ENCODE data around the gene HDGF. TPM values are rescaled to one million over a fixed set of nuclear protein-coding genes. Genes with fewer than 3 reads are reported as not detected.

The HDGF gene
- total and polyA plus RNA-seq, 4 donors = 41.7 to 148 (median 119) TPM

DNA sequence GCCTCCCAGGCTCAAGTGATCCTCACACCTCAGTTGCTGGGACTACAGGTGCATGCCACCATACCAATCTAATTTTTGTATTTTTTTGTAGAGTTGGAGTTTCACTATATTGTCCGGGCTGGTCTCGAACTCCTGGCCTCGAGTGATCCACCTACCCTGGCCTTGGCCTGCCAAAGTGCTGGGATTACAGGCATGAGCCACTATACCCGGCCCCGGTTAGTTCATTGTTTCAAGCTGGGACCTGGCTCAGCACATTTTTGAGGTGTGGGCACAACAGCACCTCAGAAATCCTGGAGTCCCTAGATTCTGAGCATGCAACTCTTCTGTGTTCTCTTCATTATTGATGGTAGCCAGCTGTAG, 43.9 kb upstream of the HDGF start:
- Histone ChIP-seq H3K4me1 (ENCODE audit: control insufficient read depth in 4 of 4, insufficient read depth in 4 of 4, low read length in 3 of 4) (no peaks in the 10 kb centered on the region), H3K4me3 (ENCODE audit: low read depth in 1 of 3, low read length in 3 of 3) (no peak overlapping the region), H3K9me3 (ENCODE audit: control insufficient read depth in 4 of 4, low read length in 3 of 4) (no peaks in the 10 kb centered on the region), H3K27ac (ENCODE audit: low read depth in 1 of 2, low read length in 2 of 2) (no peak overlapping the region), H3K36me3 (ENCODE audit: control insufficient read depth in 4 of 4, insufficient read depth in 3 of 4, low read depth in 1 of 4, low read length in 3 of 4) (peaks cover 18 to 81% (median 66%) of the 10 kb centered on the region in 4 donors), H3K27me3 (ENCODE audit: control insufficient read depth in 4 of 4, insufficient read depth in 4 of 4, low read length in 3 of 4) (no peaks in the 10 kb centered on the region), H3K9ac (ENCODE audit: low read depth in 1 of 2, low read length in 2 of 2) (no peak overlapping the region)
- TF ChIP-seq RAD21 (IDR thresholded peaks at IDR 0.05) (no peak), SP1 (IDR thresholded peaks at IDR 0.05) (no peak), YY1 (IDR thresholded peaks at IDR 0.05) (no peak), JUND (IDR thresholded peaks at IDR 0.05) (no peak), TAF1 (conservative IDR thresholded peaks at IDR 0.05) (no peak)
- no peak for DNase-seq (ENCODE audit: low spot score)
- 95% methylated on average over 5 of the region's 5 CpGs for WGBS

DNA sequence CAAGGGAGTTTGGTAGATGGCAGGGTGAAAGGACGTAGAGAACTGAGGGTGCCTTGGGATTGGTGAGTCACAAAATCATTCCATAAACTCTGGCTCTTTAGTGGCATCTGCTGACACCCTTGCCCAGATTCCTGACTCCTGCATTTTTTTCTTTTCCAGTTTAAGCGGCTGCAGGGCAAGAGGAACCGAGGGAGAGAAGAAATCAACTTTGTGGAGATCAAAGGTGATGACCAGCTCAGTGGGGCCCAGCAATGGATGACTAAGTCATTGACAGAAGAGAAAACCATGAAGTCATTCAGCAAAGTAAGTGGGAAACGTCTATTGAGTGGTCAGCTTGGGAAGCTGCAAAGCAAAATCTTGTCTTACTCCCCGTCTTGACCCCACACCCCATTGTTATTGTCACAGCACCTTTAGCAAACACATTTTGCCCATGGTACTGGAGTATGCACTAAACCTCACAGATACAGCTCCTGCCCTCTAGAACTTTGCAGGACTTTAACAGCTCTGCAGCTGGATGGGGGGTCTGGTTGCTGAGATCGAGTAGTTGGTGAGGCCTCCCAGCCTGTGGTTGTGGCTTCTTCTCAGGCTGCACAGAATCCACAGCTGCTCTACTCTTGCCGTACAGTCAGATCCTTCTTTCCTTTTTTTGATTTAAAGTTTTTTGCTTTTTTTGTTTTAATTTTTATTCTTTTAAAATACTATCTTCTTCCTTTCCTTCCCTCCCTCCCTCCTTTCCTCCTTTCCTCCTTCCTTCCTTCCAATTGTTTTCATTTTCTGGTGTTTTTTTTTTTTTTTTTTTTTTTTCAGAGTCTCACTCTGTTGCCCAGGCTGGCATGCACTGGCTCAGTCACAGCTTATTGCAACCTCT, 43.3 kb upstream of the HDGF start:
- Histone ChIP-seq H3K4me1 (ENCODE audit: control insufficient read depth in 4 of 4, insufficient read depth in 4 of 4, low read length in 3 of 4) (no peaks in the 10 kb centered on the region), H3K4me3 (ENCODE audit: low read depth in 1 of 3, low read length in 3 of 3) (no peak overlapping the region), H3K36me3 (ENCODE audit: control insufficient read depth in 4 of 4, insufficient read depth in 3 of 4, low read depth in 1 of 4, low read length in 3 of 4) (peaks cover 20 to 79% (median 61%) of the 10 kb centered on the region in 4 donors), H3K9me3 (ENCODE audit: control insufficient read depth in 4 of 4, low read length in 3 of 4) (no peaks in the 10 kb centered on the region), H3K9ac (ENCODE audit: low read depth in 1 of 2, low read length in 2 of 2) (no peak overlapping the region), H3K27ac (ENCODE audit: low read depth in 1 of 2, low read length in 2 of 2) (no peak overlapping the region), H3K27me3 (ENCODE audit: control insufficient read depth in 4 of 4, insufficient read depth in 4 of 4, low read length in 3 of 4) (no peaks in the 10 kb centered on the region)
- WGBS = 85% methylated on average over 7 of the region's 7 CpGs
- no peak for TF ChIP-seq SP1 (IDR thresholded peaks at IDR 0.05)
- no peak for TF ChIP-seq FOXA2 (IDR thresholded peaks at IDR 0.05)
- TF ChIP-seq NR2F2 (IDR thresholded peaks at IDR 0.05) = no peak
- no peak for TF ChIP-seq YY1 (IDR thresholded peaks at IDR 0.05)
- no peak for TF ChIP-seq TAF1 (conservative IDR thresholded peaks at IDR 0.05)
- TF ChIP-seq HNF4G (IDR thresholded peaks at IDR 0.05) = no peak
- TF ChIP-seq, protein P1, sequence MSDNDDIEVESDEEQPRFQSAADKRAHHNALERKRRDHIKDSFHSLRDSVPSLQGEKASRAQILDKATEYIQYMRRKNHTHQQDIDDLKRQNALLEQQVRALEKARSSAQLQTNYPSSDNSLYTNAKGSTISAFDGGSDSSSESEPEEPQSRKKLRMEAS (IDR thresholded peaks at IDR 0.05) = no peak
- no peak for TF ChIP-seq GABPA (IDR thresholded peaks at IDR 0.05 in 1 of 2, conservative IDR thresholded peaks at IDR 0.05 in 1 of 2)
- TF ChIP-seq, protein P2, sequence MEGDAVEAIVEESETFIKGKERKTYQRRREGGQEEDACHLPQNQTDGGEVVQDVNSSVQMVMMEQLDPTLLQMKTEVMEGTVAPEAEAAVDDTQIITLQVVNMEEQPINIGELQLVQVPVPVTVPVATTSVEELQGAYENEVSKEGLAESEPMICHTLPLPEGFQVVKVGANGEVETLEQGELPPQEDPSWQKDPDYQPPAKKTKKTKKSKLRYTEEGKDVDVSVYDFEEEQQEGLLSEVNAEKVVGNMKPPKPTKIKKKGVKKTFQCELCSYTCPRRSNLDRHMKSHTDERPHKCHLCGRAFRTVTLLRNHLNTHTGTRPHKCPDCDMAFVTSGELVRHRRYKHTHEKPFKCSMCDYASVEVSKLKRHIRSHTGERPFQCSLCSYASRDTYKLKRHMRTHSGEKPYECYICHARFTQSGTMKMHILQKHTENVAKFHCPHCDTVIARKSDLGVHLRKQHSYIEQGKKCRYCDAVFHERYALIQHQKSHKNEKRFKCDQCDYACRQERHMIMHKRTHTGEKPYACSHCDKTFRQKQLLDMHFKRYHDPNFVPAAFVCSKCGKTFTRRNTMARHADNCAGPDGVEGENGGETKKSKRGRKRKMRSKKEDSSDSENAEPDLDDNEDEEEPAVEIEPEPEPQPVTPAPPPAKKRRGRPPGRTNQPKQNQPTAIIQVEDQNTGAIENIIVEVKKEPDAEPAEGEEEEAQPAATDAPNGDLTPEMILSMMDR (IDR thresholded peaks at IDR 0.05; ENCODE audit: low read depth, low read length, missing input control) = no peak
- TF ChIP-seq, protein P3, sequence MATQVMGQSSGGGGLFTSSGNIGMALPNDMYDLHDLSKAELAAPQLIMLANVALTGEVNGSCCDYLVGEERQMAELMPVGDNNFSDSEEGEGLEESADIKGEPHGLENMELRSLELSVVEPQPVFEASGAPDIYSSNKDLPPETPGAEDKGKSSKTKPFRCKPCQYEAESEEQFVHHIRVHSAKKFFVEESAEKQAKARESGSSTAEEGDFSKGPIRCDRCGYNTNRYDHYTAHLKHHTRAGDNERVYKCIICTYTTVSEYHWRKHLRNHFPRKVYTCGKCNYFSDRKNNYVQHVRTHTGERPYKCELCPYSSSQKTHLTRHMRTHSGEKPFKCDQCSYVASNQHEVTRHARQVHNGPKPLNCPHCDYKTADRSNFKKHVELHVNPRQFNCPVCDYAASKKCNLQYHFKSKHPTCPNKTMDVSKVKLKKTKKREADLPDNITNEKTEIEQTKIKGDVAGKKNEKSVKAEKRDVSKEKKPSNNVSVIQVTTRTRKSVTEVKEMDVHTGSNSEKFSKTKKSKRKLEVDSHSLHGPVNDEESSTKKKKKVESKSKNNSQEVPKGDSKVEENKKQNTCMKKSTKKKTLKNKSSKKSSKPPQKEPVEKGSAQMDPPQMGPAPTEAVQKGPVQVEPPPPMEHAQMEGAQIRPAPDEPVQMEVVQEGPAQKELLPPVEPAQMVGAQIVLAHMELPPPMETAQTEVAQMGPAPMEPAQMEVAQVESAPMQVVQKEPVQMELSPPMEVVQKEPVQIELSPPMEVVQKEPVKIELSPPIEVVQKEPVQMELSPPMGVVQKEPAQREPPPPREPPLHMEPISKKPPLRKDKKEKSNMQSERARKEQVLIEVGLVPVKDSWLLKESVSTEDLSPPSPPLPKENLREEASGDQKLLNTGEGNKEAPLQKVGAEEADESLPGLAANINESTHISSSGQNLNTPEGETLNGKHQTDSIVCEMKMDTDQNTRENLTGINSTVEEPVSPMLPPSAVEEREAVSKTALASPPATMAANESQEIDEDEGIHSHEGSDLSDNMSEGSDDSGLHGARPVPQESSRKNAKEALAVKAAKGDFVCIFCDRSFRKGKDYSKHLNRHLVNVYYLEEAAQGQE (IDR thresholded peaks at IDR 0.05) = no peak
- TF ChIP-seq FOXA1 (IDR thresholded peaks at IDR 0.05) = no peak
- TF ChIP-seq RAD21 (IDR thresholded peaks at IDR 0.05) = no peak
- no peak for TF ChIP-seq EGR1 (IDR thresholded peaks at IDR 0.05; ENCODE audit: low read depth in 2 of 2)
- TF ChIP-seq JUND (IDR thresholded peaks at IDR 0.05) = no peak
- TF ChIP-seq HNF4A (conservative IDR thresholded peaks at IDR 0.05) = no peak
- no peak for TF ChIP-seq RXRA (IDR thresholded peaks at IDR 0.05)
- TF ChIP-seq, protein P4, sequence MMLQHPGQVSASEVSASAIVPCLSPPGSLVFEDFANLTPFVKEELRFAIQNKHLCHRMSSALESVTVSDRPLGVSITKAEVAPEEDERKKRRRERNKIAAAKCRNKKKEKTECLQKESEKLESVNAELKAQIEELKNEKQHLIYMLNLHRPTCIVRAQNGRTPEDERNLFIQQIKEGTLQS (IDR thresholded peaks at IDR 0.05) = no peak
- TF ChIP-seq, protein P5, sequence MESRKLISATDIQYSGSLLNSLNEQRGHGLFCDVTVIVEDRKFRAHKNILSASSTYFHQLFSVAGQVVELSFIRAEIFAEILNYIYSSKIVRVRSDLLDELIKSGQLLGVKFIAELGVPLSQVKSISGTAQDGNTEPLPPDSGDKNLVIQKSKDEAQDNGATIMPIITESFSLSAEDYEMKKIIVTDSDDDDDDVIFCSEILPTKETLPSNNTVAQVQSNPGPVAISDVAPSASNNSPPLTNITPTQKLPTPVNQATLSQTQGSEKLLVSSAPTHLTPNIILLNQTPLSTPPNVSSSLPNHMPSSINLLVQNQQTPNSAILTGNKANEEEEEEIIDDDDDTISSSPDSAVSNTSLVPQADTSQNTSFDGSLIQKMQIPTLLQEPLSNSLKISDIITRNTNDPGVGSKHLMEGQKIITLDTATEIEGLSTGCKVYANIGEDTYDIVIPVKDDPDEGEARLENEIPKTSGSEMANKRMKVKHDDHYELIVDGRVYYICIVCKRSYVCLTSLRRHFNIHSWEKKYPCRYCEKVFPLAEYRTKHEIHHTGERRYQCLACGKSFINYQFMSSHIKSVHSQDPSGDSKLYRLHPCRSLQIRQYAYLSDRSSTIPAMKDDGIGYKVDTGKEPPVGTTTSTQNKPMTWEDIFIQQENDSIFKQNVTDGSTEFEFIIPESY (IDR thresholded peaks at IDR 0.05) = no peak
- DNase-seq (ENCODE audit: low spot score) = no peak
